ENCODE data around the gene INAVA. TPM values are rescaled to one million over a fixed set of nuclear protein-coding genes. Genes with fewer than 3 reads are reported as not detected.

Gene INAVA
- total and polyA plus RNA-seq, 2 of the 13 experiments (the other 11 are each of a cell fraction or from before 2014, with no cell fraction given) = 6.0 to 13.5 TPM

DNA sequence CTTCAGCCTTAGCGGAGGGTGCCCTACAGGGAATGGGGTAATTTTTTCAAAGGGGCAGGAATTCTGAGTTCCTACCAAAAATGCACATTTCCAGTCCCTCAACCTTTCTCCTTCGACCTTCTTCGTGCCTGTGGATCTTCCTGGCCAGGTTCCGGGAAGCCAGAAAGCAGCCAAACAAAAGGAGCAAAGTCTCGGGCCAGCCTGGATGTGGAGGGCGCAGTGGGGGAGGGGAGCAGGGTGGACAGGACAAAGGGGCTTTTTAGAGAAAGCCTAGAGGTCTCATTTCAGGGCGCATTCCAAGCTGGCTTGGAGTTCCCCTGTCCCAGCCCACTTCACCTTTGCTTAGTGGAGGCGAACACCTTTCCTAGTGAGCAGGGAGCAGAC lies 2.9 kb upstream of the INAVA start (continued):
- TF ChIP-seq ZSCAN12 (CRISPR knock-in tag; IDR thresholded peaks at IDR 0.05) (no peak), NFRKB (IDR thresholded peaks at IDR 0.05) (no peak), PCBP2 (optimal IDR thresholded peaks at IDR 0.05; ENCODE audit: low read depth, low read length, poor library complexity, severe bottlenecking) (no peak), NCOA2 (CRISPR knock-in tag; IDR thresholded peaks at IDR 0.05) (peak; percentile 71), MED1 (CRISPR knock-in tag; IDR thresholded peaks at IDR 0.05) (no peak), ZNF709 (CRISPR knock-in tag; IDR thresholded peaks at IDR 0.05) (no peak), NFE2L1 (CRISPR knock-in tag; IDR thresholded peaks at IDR 0.05; ENCODE audit: borderline replicate concordance) (no peak), HOXA5 (CRISPR knock-in tag; IDR thresholded peaks at IDR 0.05) (no peak), CEBPG (CRISPR knock-in tag; IDR thresholded peaks at IDR 0.05) (peak; percentile 22; the same call in 1 of the 2 replicates), CHD4 (IDR thresholded peaks at IDR 0.05; ENCODE audit: borderline replicate concordance, low read length) (no peak), ZNF558 (CRISPR knock-in tag; IDR thresholded peaks at IDR 0.05; ENCODE audit: borderline replicate concordance) (peak; percentile 45; the same call in 1 of the 2 replicates), ZNF816 (CRISPR knock-in tag; IDR thresholded peaks at IDR 0.05; ENCODE audit: borderline replicate concordance) (no peak), KDM5B (CRISPR knock-in tag; IDR thresholded peaks at IDR 0.05; ENCODE audit: borderline replicate concordance) (no peak), ZNF121 (CRISPR knock-in tag; IDR thresholded peaks at IDR 0.05) (no peak; the same call in 1 of the 2 replicates), CENPT (CRISPR knock-in tag; IDR thresholded peaks at IDR 0.05; ENCODE audit: low read depth) (no peak; the same call in 1 of the 2 replicates), MAF1 (CRISPR knock-in tag; IDR thresholded peaks at IDR 0.05; ENCODE audit: borderline replicate concordance) (0 out of 2 replicates have a peak, but pooled peaks have one; percentile 45), ZNF451 (CRISPR knock-in tag; IDR thresholded peaks at IDR 0.05) (no peak), PHB2 (IDR thresholded peaks at IDR 0.05; ENCODE audit: partially characterized antibody) (no peak), NR2F2 (IDR thresholded peaks at IDR 0.05; ENCODE audit: borderline replicate concordance, low read depth) (0 out of 2 replicates have a peak, but pooled peaks have one; percentile 37), AGO1 (IDR thresholded peaks at IDR 0.05; ENCODE audit: low read depth, low read length, poor library complexity, severe bottlenecking) (no peak), ZNF30 (CRISPR knock-in tag; IDR thresholded peaks at IDR 0.05) (no peak), PITX1 (CRISPR knock-in tag; IDR thresholded peaks at IDR 0.05) (peak; percentile 46; the same call in 1 of the 2 replicates), GTF2F1 (IDR thresholded peaks at IDR 0.05; ENCODE audit: low read length) (no peak)
- TF ChIP-seq, protein P1, sequence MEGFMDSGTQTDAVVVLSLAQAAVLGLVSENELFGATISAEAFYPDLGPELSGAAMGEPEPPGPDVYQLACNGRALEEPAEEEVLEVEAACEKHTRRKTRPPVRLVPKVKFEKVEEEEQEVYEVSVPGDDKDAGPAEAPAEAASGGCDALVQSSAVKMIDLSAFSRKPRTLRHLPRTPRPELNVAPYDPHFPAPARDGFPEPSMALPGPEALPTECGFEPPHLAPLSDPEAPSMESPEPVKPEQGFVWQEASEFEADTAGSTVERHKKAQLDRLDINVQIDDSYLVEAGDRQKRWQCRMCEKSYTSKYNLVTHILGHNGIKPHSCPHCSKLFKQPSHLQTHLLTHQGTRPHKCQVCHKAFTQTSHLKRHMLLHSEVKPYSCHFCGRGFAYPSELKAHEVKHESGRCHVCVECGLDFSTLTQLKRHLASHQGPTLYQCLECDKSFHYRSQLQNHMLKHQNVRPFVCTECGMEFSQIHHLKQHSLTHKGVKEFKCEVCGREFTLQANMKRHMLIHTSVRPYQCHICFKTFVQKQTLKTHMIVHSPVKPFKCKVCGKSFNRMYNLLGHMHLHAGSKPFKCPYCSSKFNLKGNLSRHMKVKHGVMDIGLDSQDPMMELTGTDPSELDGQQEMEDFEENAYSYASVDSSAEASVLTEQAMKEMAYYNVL (CRISPR knock-in tag; IDR thresholded peaks at IDR 0.05; ENCODE audit: borderline replicate concordance) = peak; percentile 59; the same call in 1 of the 2 replicates
- TF ChIP-seq, protein P2, sequence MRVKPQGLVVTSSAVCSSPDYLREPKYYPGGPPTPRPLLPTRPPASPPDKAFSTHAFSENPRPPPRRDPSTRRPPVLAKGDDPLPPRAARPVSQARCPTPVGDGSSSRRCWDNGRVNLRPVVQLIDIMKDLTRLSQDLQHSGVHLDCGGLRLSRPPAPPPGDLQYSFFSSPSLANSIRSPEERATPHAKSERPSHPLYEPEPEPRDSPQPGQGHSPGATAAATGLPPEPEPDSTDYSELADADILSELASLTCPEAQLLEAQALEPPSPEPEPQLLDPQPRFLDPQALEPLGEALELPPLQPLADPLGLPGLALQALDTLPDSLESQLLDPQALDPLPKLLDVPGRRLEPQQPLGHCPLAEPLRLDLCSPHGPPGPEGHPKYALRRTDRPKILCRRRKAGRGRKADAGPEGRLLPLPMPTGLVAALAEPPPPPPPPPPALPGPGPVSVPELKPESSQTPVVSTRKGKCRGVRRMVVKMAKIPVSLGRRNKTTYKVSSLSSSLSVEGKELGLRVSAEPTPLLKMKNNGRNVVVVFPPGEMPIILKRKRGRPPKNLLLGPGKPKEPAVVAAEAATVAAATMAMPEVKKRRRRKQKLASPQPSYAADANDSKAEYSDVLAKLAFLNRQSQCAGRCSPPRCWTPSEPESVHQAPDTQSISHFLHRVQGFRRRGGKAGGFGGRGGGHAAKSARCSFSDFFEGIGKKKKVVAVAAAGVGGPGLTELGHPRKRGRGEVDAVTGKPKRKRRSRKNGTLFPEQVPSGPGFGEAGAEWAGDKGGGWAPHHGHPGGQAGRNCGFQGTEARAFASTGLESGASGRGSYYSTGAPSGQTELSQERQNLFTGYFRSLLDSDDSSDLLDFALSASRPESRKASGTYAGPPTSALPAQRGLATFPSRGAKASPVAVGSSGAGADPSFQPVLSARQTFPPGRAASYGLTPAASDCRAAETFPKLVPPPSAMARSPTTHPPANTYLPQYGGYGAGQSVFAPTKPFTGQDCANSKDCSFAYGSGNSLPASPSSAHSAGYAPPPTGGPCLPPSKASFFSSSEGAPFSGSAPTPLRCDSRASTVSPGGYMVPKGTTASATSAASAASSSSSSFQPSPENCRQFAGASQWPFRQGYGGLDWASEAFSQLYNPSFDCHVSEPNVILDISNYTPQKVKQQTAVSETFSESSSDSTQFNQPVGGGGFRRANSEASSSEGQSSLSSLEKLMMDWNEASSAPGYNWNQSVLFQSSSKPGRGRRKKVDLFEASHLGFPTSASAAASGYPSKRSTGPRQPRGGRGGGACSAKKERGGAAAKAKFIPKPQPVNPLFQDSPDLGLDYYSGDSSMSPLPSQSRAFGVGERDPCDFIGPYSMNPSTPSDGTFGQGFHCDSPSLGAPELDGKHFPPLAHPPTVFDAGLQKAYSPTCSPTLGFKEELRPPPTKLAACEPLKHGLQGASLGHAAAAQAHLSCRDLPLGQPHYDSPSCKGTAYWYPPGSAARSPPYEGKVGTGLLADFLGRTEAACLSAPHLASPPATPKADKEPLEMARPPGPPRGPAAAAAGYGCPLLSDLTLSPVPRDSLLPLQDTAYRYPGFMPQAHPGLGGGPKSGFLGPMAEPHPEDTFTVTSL (CRISPR knock-in tag; IDR thresholded peaks at IDR 0.05; ENCODE audit: borderline replicate concordance) = no peak
